ENCODE data around the gene TAF10. TPM values are rescaled to one million over a fixed set of nuclear protein-coding genes. Genes with fewer than 3 reads are reported as not detected.

The TAF10 gene
- total RNA-seq, 6 experiments from 2014 or later, result 47.3 to 81.9 (median 60.4) TPM

DNA sequence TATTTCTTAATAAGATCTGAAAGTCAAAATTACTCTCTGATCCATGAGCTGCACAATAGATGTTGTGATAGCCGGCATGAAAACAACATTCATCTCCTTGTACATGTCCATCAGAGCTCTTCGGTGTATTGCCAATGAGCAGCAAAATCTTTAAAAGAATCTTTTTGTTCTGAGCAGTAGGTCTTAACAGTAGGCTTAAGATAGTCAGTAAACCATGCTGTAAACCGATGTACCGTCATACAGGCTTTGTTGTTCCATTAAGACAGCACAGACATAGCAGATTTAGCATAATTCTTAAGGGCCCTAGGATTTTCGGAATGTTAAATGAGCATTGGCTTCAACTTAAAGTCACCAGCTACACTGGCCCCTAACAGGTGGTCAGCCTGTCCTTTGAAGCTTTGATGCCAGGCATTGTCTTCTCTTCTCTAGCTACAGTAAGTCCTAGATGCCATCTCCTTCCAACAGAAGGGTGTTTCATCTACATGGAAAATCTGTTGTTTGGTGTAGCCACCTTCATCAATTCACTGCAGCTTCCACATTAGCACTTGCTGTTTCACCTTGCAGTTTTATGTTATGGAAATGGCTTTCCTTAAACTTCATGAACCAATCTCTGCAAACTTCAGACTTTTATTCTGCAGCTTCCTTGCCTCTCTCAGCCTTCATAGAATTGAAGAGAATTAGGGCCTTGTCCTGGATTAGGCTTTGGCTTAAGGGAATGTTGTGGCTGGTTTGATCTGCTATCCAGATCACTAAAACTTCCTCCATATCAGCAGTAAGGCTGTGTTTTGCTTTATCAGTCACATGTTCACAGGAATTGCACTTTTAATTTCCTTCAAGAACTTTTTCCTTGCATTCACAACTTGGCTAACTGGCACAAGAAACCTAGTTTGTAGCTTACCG lies 37.0 kb downstream of the TAF10 start:
- TF ChIP-seq, protein P1, sequence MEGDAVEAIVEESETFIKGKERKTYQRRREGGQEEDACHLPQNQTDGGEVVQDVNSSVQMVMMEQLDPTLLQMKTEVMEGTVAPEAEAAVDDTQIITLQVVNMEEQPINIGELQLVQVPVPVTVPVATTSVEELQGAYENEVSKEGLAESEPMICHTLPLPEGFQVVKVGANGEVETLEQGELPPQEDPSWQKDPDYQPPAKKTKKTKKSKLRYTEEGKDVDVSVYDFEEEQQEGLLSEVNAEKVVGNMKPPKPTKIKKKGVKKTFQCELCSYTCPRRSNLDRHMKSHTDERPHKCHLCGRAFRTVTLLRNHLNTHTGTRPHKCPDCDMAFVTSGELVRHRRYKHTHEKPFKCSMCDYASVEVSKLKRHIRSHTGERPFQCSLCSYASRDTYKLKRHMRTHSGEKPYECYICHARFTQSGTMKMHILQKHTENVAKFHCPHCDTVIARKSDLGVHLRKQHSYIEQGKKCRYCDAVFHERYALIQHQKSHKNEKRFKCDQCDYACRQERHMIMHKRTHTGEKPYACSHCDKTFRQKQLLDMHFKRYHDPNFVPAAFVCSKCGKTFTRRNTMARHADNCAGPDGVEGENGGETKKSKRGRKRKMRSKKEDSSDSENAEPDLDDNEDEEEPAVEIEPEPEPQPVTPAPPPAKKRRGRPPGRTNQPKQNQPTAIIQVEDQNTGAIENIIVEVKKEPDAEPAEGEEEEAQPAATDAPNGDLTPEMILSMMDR (IDR thresholded peaks at IDR 0.05), result no peak
- TF ChIP-seq POLR2A (IDR thresholded peaks at IDR 0.05), result no peak
- H3K36me3 ChIP-seq, result no peaks in the 10 kb centered on the region
- no peaks in the 10 kb centered on the region for H3K4me1 ChIP-seq
- no peaks in the 10 kb centered on the region for H3K9me3 ChIP-seq
- H3K4me3 ChIP-seq, result no peak overlapping the region
- H3K27me3 ChIP-seq, result no peaks in the 10 kb centered on the region
- no peak overlapping the region for H3K27ac ChIP-seq
- no peak for ATAC-seq
- 85% methylated on average over 3 of the region's 6 CpGs for WGBS (ENCODE audit: insufficient coverage, low coverage, low lambda C conversion rate, missing lambda C conversion rate)
- no peak for DNase-seq
- intact Hi-C loops (cut with DNase I), result no loop called here

DNA sequence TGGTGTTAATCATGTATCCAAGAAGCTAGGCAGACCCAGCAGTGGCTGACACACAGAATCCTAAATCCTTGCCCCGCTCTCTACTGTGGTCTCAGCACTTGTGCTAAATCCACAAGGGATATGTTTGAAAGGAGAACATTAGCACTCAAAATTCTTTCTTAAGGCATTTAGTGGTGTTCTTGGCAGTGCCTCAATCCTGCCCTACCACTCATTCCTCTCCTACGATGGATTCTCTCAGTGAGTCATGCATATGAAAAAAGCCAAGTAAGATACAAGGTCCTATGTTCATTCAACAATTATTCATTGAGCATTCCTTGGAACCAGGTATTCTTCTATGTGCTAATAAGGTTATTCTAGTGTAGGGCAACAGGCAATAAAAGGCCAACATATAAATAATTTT lies 39.8 kb downstream of the TAF10 start:
- no peak for TF ChIP-seq POLR2A (IDR thresholded peaks at IDR 0.05)
- TF ChIP-seq, protein P1 (IDR thresholded peaks at IDR 0.05), result no peak
- ATAC-seq (no peak), DNase-seq (no peak)
- 88% methylated on average over 2 of the region's 2 CpGs for WGBS (ENCODE audit: insufficient coverage, low coverage, low lambda C conversion rate, missing lambda C conversion rate)
- peaks cover 0 to 18% (median 7%) of the 10 kb centered on the region in 4 donors for H3K4me1 ChIP-seq
- H3K4me3 ChIP-seq, result no peak overlapping the region
- no peaks in the 10 kb centered on the region for H3K36me3 ChIP-seq
- H3K27me3 ChIP-seq, result no peaks in the 10 kb centered on the region
- intact Hi-C loops (cut with DNase I), result no loop called here
- no peaks in the 10 kb centered on the region for H3K9me3 ChIP-seq
- no peak overlapping the region for H3K27ac ChIP-seq

DNA sequence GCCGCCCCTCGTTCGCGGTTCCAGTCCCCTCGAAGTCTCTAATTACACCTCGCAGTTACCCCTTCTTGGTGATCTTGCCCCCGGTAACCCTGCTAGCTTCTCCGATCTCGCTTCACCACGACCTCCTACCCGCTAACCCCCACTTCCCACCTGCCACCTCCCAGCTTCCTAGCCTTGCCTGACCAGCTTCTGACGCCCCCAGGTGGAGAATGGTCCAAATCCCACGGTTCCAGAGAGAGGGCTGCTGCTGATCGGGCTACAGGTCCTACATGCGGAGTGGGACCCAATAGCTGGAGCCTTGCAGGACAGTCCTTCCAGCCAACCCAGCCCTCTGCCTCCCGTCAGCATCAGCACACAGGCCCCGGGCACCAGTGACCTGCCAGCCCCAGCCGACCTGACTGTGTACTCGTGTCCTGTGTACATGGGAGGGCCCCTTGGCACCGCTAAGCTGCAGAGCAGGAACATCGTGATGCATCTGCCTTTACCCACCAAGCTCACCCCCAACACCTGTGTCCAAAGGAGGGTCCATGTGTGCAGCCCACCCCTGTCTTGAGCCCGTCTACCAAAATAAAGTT lies 40.5 kb downstream of the TAF10 start:
- no peak for TF ChIP-seq POLR2A (IDR thresholded peaks at IDR 0.05)
- TF ChIP-seq, protein P1 (IDR thresholded peaks at IDR 0.05), result no peak
- WGBS (ENCODE audit: insufficient coverage, low coverage, low lambda C conversion rate, missing lambda C conversion rate), result 68% methylated on average over 18 of the region's 22 CpGs
- Histone ChIP-seq H3K27ac (no peak overlapping the region), H3K4me1 (peaks cover 0 to 20% (median 8%) of the 10 kb centered on the region in 4 donors), H3K4me3 (no peak overlapping the region), H3K27me3 (no peaks in the 10 kb centered on the region), H3K9me3 (no peaks in the 10 kb centered on the region), H3K36me3 (no peaks in the 10 kb centered on the region)
- no peak for ATAC-seq
- intact Hi-C loops (cut with DNase I), result no loop called here
- DNase-seq, result no peak

DNA sequence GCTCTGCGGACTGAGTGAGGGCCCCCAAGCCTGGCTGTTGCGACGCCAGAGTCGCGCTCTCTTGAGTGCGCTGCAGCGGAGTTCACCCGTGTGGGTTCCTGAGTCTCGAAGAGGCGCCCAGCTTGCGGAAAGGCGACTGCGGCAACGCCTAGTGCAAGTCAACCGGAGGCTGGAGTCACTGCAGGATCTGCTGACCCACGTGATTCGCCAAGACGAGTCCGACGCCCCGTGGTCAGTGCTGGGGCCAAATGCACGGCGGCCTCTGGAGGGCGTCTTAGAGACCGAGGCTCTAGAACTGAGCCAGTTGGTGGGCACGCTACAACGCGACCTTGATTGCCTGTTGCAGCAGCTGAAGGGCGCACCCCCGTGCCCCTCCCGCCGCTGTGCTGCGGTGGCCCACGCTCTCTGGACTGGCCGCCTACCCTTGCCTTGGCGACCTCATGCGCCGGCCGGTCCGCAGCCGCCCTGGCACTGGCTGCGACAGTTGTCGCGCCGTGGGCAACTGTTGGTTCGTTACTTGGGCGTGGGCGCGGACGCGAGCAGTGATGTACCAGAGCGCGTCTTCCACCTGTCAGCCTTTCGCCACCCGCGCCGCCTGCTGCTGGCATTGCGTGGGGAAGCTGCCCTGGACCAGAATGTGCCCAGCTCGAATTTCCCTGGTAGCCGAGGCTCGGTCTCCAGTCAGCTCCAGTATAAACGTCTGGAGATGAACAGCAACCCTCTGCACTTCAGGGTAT lies 41.2 kb downstream of the TAF10 start:
- intact Hi-C loops (cut with DNase I), result no loop called here
- WGBS (ENCODE audit: insufficient coverage, low coverage, low lambda C conversion rate, missing lambda C conversion rate), result 20% methylated on average over 1 of the region's 62 CpGs
- DNase-seq (no peak), ATAC-seq (peak in 1 of 4 donors; percentile 6)
- H3K9me3 ChIP-seq, result no peaks in the 10 kb centered on the region
- peaks cover 0 to 20% (median 8%) of the 10 kb centered on the region in 4 donors for H3K4me1 ChIP-seq
- TF ChIP-seq, protein P1 (IDR thresholded peaks at IDR 0.05), result no peak
- TF ChIP-seq POLR2A (IDR thresholded peaks at IDR 0.05), result no peak
- H3K36me3 ChIP-seq, result no peaks in the 10 kb centered on the region
- H3K4me3 ChIP-seq, result no peak overlapping the region
- no peak overlapping the region for H3K27ac ChIP-seq
- no peaks in the 10 kb centered on the region for H3K27me3 ChIP-seq

Measured in right lobe of liver (tissue), 6 donors.